ENCODE measurements around the gene NRXN3.

GRCh38 chr14:78245238-78245637, 75.1 kb downstream of the NRXN3 start:
- TF ChIP-seq CTCF (conservative IDR thresholded peaks at IDR 0.05; ENCODE audit: low read depth in 2 of 2), result no peak
- no peak for TF ChIP-seq EZH2phosphoT487 (IDR thresholded peaks at IDR 0.05; ENCODE audit: unreplicated experiment)
- no peak for TF ChIP-seq ETS1 (IDR thresholded peaks at IDR 0.05)
- no peak for TF ChIP-seq POLR2AphosphoS5 (IDR thresholded peaks at IDR 0.05; ENCODE audit: low read depth)
- TF ChIP-seq EZH2 (IDR thresholded peaks at IDR 0.05; ENCODE audit: low read depth, unreplicated experiment), result no peak
- TF ChIP-seq REST (IDR thresholded peaks at IDR 0.05; ENCODE audit: unreplicated experiment), result no peak

Measured in GM23338 (cell line).